IMR-90 (cell line): ENCODE data around the gene INPP5B. TPM values are rescaled to one million over a fixed set of nuclear protein-coding genes. Genes with fewer than 3 reads are reported as not detected.
"Not testable (repeated sequence)": the region's sequence is repeated elsewhere in the genome, so short reads cannot be mapped to it uniquely, and the experiment has no call there.

Source experiments
- ATAC-seq: fragments of 200-7000 bp; cut with Tn5 transposase; 2 replicates; pipeline ENCODE4 v1.9.1; 2020; ENCODE audit warnings: low read depth, mild to moderate bottlenecking, moderate library complexity
- BruUV-seq: library from RNA; stranded (reverse); fragments of 400-500 nt; replicated peaks from 2 replicates; lab custom pipeline; 2021; lab: Mats Ljungman, UMichigan
- CTCF ChIA-PET: fragments of 300-600 bp; formaldehyde crosslinking; extraction: SDS; loops from one replicate; lab custom pipeline; 2021; ENCODE audit warnings: antibody characterized with exemption; lab: Yijun Ruan, JAX
- POLR2A ChIA-PET: fragments of 300-600 bp; sonication (Branson Sonifier 250); formaldehyde crosslinking; loops from one replicate; lab custom pipeline; 2022; ENCODE audit warnings: antibody characterized with exemption; ENCODE audit not compliant: unreplicated experiment; lab: Charles Lee
- DNase-seq: peaks from one replicate; pipeline ENCODE4 v3.0.0; 2013
- H2AFZ ChIP-seq: replicated peaks from 2 replicates; pipeline ENCODE3; 2013; ENCODE audit warnings: low read length, mild to moderate bottlenecking; ENCODE audit not compliant: poor library complexity
- H2AK5ac ChIP-seq: 2 replicates; pipeline ENCODE4 v1.6.1; 2013; ENCODE audit warnings: low read depth, low read length, inconsistent platforms
- H2AK9ac ChIP-seq: replicated peaks from 2 replicates; pipeline ENCODE3; 2013; ENCODE audit warnings: mild to moderate bottlenecking, low read depth, low read length, moderate library complexity; ENCODE audit not compliant: poor library complexity
- H2BK120ac ChIP-seq: 2 replicates; pipeline ENCODE4 v1.6.1; 2013; ENCODE audit warnings: low read depth, low read length, inconsistent platforms
- H2BK15ac ChIP-seq: 3 replicates; pipeline ENCODE4 v1.6.1; 2013; ENCODE audit warnings: low read depth, low read length, inconsistent platforms
- H2BK20ac ChIP-seq: 2 replicates; pipeline ENCODE4 v1.6.1; 2013; ENCODE audit warnings: low read depth, mild to moderate bottlenecking, inconsistent platforms, low read length, moderate library complexity
- H2BK5ac ChIP-seq: 2 replicates; pipeline ENCODE4 v1.6.1; 2013; ENCODE audit warnings: mild to moderate bottlenecking, low read depth, low read length, inconsistent platforms; ENCODE audit not compliant: poor library complexity, severe bottlenecking
- H3K14ac ChIP-seq: replicated peaks from 2 replicates; pipeline ENCODE4 v1.6.1; 2013; ENCODE audit warnings: low read depth, low read length, inconsistent platforms
- H3K18ac ChIP-seq: 2 replicates; pipeline ENCODE4 v1.6.1; 2013; ENCODE audit warnings: low read depth, low read length, control low read depth
- H3K23ac ChIP-seq: 2 replicates; pipeline ENCODE4 v1.6.1; 2013; ENCODE audit warnings: low read depth, low read length, inconsistent platforms
- H3K27ac ChIP-seq: 2 replicates; pipeline ENCODE4 v1.5.1; 2013; ENCODE audit warnings: mild to moderate bottlenecking, control low read depth, low read length; ENCODE audit not compliant: insufficient read depth
- H3K27me3 ChIP-seq: 2 replicates; pipeline ENCODE4 v1.6.1; 2013; ENCODE audit warnings: low read length; ENCODE audit not compliant: control insufficient read depth, insufficient read depth
- H3K36me3 ChIP-seq: 2 replicates; pipeline ENCODE4 v1.6.1; 2013; ENCODE audit warnings: low read length, mixed read lengths; ENCODE audit not compliant: control insufficient read depth, insufficient read depth
- H3K4ac ChIP-seq: 2 replicates; pipeline ENCODE4 v1.6.1; 2013; ENCODE audit warnings: low read depth, low read length, inconsistent platforms
- H3K4me1 ChIP-seq: 2 replicates; pipeline ENCODE4 v1.6.1; 2013; ENCODE audit warnings: low read length, mixed read lengths; ENCODE audit not compliant: control insufficient read depth, insufficient read depth
- H3K4me2 ChIP-seq: 2 replicates; pipeline ENCODE4 v1.6.1; 2013; ENCODE audit warnings: low read depth, mild to moderate bottlenecking, control low read depth, low read length, moderate library complexity
- H3K4me3 ChIP-seq: 2 replicates; pipeline ENCODE4 v1.5.1; 2013; ENCODE audit warnings: low read depth, mild to moderate bottlenecking, control low read depth, low read length, moderate library complexity; ENCODE audit not compliant: insufficient read depth
- H3K56ac ChIP-seq: 2 replicates; pipeline ENCODE4 v1.6.1; 2013; ENCODE audit warnings: low read length, inconsistent platforms; ENCODE audit not compliant: insufficient read depth; ENCODE audit errors: extremely low read depth
- H3K79me1 ChIP-seq, 2 experiments: 2 replicates each; pipeline ENCODE4 v1.6.1; 2013; ENCODE audit warnings: low read length in 2 of 2, inconsistent platforms in 1 of 2, low read depth in 1 of 2
- H3K9ac ChIP-seq: 2 replicates; pipeline ENCODE4 v1.6.1; 2013; ENCODE audit warnings: low read depth, low read length, control low read depth
- H3K9me1 ChIP-seq: 2 replicates; pipeline ENCODE4 v1.6.1; 2013; ENCODE audit warnings: low read length, inconsistent platforms; ENCODE audit not compliant: insufficient read depth
- H3K9me3 ChIP-seq: 2 replicates; pipeline ENCODE4 v1.6.1; 2013; ENCODE audit warnings: low read length; ENCODE audit not compliant: control insufficient read depth, insufficient read depth
- H4K20me1 ChIP-seq: 2 replicates; pipeline ENCODE4 v1.6.1; 2013; ENCODE audit warnings: low read length, inconsistent platforms; ENCODE audit not compliant: insufficient read depth
- H4K5ac ChIP-seq: 2 replicates; pipeline ENCODE4 v1.6.1; 2013; ENCODE audit warnings: mild to moderate bottlenecking, low read depth, low read length, control low read depth
- H4K8ac ChIP-seq, 2 experiments: 2 replicates each; pipeline ENCODE4 v1.6.1; 2013; ENCODE audit warnings: low read depth in 2 of 2, low read length in 2 of 2, control low read depth in 1 of 2, inconsistent platforms in 1 of 2
- H4K91ac ChIP-seq: 2 replicates; pipeline ENCODE4 v1.6.1; 2013; ENCODE audit warnings: low read depth, low read length, inconsistent platforms; ENCODE audit not compliant: insufficient read depth
- WGBS, 2 experiments: methylation state at CpG; one replicate each; pipeline versions ENCODE4 v1.1.5 to v1.1.7; 2013; ENCODE audit warnings: missing lambda C conversion rate in 2 of 2; ENCODE audit not compliant: insufficient read length in 1 of 2; ENCODE audit errors: extremely low coverage in 2 of 2; 5-methylcytosine and 5-hydroxymethylcytosine counted together
- dilution Hi-C: fragments of 300-500 bp; cut with HindIII; formaldehyde crosslinking; loops from one replicate; pipeline ENCODE4 v1.14.3; 2018; ENCODE audit warnings: low sequenced_read_pairs; ENCODE audit not compliant: unreplicated experiment
- in situ Hi-C: fragments of 300-500 bp; cut with MboI; formaldehyde crosslinking; loops from 3 replicates; pipeline ENCODE4 v1.14.3; 2019; ENCODE audit warnings: low sequenced_read_pairs, inconsistent platforms, mixed read lengths
- intact Hi-C: fragments of 100-400 bp; cut with micrococcal nuclease; formaldehyde crosslinking; loops from 2 replicates; pipeline ENCODE4 v1.10.0; 2022
- polyA plus RNA-seq, 3 experiments: library from polyadenylated mRNA; depleted of rRNA; stranded (reverse); fragments of >200 nt; gene quantifications; 2 replicates each; pipeline ENCODE4 v1.2.3, GENCODE V29; 2012; ENCODE audit warnings: low replicate concordance in 1 of 3
- total RNA-seq: library from RNA; depleted of rRNA; stranded (reverse); fragments of >200 nt; gene quantifications from 2 replicates; pipeline ENCODE4 v1.2.3, GENCODE V29; 2012

INPP5B gene
- total and polyA plus RNA-seq, 2 of the 4 experiments (the other 2 are of a cell fraction), result 9.4 to 20.4 TPM

- in situ Hi-C loops, H3K14ac ChIP-seq, H3K9me3 ChIP-seq, H2BK20ac ChIP-seq, H4K91ac ChIP-seq, H2BK15ac ChIP-seq, DNase-seq, H2AK9ac ChIP-seq, BruUV-seq, H2AFZ ChIP-seq, H3K27ac ChIP-seq, H3K18ac ChIP-seq, intact Hi-C loops, H3K23ac ChIP-seq, H2BK5ac ChIP-seq, H3K9me1 ChIP-seq, H3K4me2 ChIP-seq, H3K4ac ChIP-seq, H2AK5ac ChIP-seq, H3K4me1 ChIP-seq, H2BK120ac ChIP-seq, H3K56ac ChIP-seq, dilution Hi-C loops, H4K5ac ChIP-seq, H3K4me3 ChIP-seq, ATAC-seq, H3K9ac ChIP-seq, H3K27me3 ChIP-seq, H4K8ac ChIP-seq, POLR2A ChIA-PET: not testable (repeated sequence)
- CTCF ChIA-PET, result interaction anchor here (1.0 kb wide), 1 partner anchor 12 kb away, joined by 3 read pairs; no protein-coding TSS in a partner anchor
- Histone ChIP-seq H3K36me3 (peaks cover 37% of the 10 kb centered on the region), H4K20me1 (peaks cover 11% of the 10 kb centered on the region), H3K79me1 (peaks cover 3 to 30% of the 10 kb centered on the region in 2 experiments; a peak in 2 of 4 replicates)
- WGBS, 2 experiments, result 95% methylated on average over 8 of the region's 14 CpGs; no CpG with 5 or more reads in 1 of the 2 experiments
Observed at GRCh38 chr1:37936760-37937159, 10.1 kb downstream of the INPP5B start.
